ENCODE data around the gene HSF4.
"Not testable (repeated sequence)": the region's sequence is repeated elsewhere in the genome, so short reads cannot be mapped to it uniquely, and the experiment has no call there.

Gene HSF4

GRCh38 chr16:67164599-67165061 lies at the start of gene HSF4:
TSS of gene HSF4 (plus strand) at chr16:67164745. CDS start at chr16:67164812, 67 bp downstream.
- DNase-seq: no peak

- DNase-seq: no peak
These were observed 49.8 kb upstream of the HSF4 start for GRCh38 chr16:67114793-67115192.

- DNase-seq: no peak
These were observed 48.9 kb upstream of the HSF4 start for GRCh38 chr16:67115639-67116038.

- no peak for DNase-seq
These were observed 47.9 kb upstream of the HSF4 start for GRCh38 chr16:67116388-67117311.

- no peak for DNase-seq
These were observed 46.8 kb upstream of the HSF4 start for GRCh38 chr16:67117716-67118115.

- DNase-seq: no peak
These were observed 44.5 kb upstream of the HSF4 start for GRCh38 chr16:67120025-67120424.

- not testable (repeated sequence) for DNase-seq
These were observed 41.7 kb upstream of the HSF4 start for GRCh38 chr16:67122799-67123198.

- DNase-seq: no peak
These were observed 36.1 kb upstream of the HSF4 start for GRCh38 chr16:67128417-67128816.

- DNase-seq: no peak
These were observed 35.7 kb upstream of the HSF4 start for GRCh38 chr16:67128887-67129286.

GRCh38 chr16:67129422-67129821 lies 35.1 kb upstream of the HSF4 start:
- no peak for DNase-seq

- DNase-seq: no peak
These were observed 26.9 kb upstream of the HSF4 start for GRCh38 chr16:67137605-67138004.

- no peak for DNase-seq
These were observed 23.2 kb upstream of the HSF4 start for GRCh38 chr16:67141391-67141790.

GRCh38 chr16:67142342-67142741 lies 22.2 kb upstream of the HSF4 start:
- DNase-seq: no peak

GRCh38 chr16:67144943-67145342 lies 19.6 kb upstream of the HSF4 start:
- DNase-seq: no peak

- no peak for DNase-seq
These were observed 18.8 kb upstream of the HSF4 start for GRCh38 chr16:67145746-67146145.

- no peak for DNase-seq
These were observed 17.8 kb upstream of the HSF4 start for GRCh38 chr16:67146523-67147357.

- DNase-seq: no peak
These were observed 17.0 kb upstream of the HSF4 start for GRCh38 chr16:67147437-67148140.

- DNase-seq: no peak
These were observed 16.3 kb upstream of the HSF4 start for GRCh38 chr16:67148221-67148620.

GRCh38 chr16:67148656-67149275 lies 15.8 kb upstream of the HSF4 start:
- no peak for DNase-seq

- DNase-seq: no peak
These were observed 15.1 kb upstream of the HSF4 start for GRCh38 chr16:67149276-67150046.

GRCh38 chr16:67150047-67150832 lies 14.3 kb upstream of the HSF4 start:
- peak; percentile 40 for DNase-seq

Measured in NCI-H1436 (cell line).